Mammary epithelial cell (primary cell): ENCODE data around the gene CACNA1A.

Experiments used
- EZH2 ChIP-seq: IDR thresholded peaks from 2 replicates; pipeline ENCODE4 v1.6.1; 2012; ENCODE audit warnings: low read length, inconsistent platforms, borderline replicate concordance
- TF ChIP-seq, protein P1 (sequence below), 2 donors: IDR thresholded peaks in 1 of 2; conservative IDR thresholded peaks in 1 of 2; 2 replicates each; pipeline ENCODE4 v1.5.1; 2011 to 2012; ENCODE audit warnings: inconsistent platforms in 2 of 2, low read length in 2 of 2, mild to moderate bottlenecking in 2 of 2, control low read depth in 1 of 2, low read depth in 1 of 2; ENCODE audit not compliant: insufficient read depth in 1 of 2; ENCODE audit errors: extremely low read depth in 1 of 2

DNA sequence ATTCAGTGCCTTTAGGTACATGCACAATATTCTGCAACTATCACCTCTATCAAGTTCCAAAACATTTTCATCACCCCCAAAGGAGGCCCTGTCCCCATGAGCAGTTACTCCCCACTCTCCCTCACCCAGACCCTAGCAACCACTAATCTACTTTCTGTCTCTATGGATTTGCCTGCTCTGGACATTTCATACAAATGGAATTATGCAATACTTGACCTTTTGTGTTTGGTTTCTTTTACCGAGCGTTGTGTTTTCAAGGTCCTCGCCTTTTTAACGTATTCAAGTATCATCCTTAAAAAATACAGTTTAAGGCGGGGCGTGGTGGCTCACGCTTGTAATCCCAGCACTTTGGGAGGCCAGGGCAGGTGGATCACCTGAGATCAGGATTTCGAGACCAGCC lies 196.4 kb downstream of the CACNA1A start:
- TF ChIP-seq, protein P1, sequence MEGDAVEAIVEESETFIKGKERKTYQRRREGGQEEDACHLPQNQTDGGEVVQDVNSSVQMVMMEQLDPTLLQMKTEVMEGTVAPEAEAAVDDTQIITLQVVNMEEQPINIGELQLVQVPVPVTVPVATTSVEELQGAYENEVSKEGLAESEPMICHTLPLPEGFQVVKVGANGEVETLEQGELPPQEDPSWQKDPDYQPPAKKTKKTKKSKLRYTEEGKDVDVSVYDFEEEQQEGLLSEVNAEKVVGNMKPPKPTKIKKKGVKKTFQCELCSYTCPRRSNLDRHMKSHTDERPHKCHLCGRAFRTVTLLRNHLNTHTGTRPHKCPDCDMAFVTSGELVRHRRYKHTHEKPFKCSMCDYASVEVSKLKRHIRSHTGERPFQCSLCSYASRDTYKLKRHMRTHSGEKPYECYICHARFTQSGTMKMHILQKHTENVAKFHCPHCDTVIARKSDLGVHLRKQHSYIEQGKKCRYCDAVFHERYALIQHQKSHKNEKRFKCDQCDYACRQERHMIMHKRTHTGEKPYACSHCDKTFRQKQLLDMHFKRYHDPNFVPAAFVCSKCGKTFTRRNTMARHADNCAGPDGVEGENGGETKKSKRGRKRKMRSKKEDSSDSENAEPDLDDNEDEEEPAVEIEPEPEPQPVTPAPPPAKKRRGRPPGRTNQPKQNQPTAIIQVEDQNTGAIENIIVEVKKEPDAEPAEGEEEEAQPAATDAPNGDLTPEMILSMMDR (conservative IDR thresholded peaks at IDR 0.05 in 1 of 2, IDR thresholded peaks at IDR 0.05 in 1 of 2; ENCODE audit: extremely low read depth in 1 of 2, insufficient read depth in 1 of 2, low read depth in 1 of 2, low read length in 2 of 2): no peak
- no peak for TF ChIP-seq EZH2
